ENCODE measurements around the gene RTP3.

The RTP3 gene

GRCh38 chr3:46469680-46470357 is 28.0 kb upstream of the RTP3 start:
- DNase-seq = no peak

- DNase-seq = no peak
Observed at GRCh38 chr3:46470831-46471230, 26.9 kb upstream of the RTP3 start.

- no peak for DNase-seq
Observed at GRCh38 chr3:46471371-46471914, 26.3 kb upstream of the RTP3 start.

- no peak for DNase-seq
Observed at GRCh38 chr3:46472736-46473135, 25.0 kb upstream of the RTP3 start.

GRCh38 chr3:46477145-46477544 is 20.6 kb upstream of the RTP3 start:
- DNase-seq = no peak

- DNase-seq = no peak
Observed at GRCh38 chr3:46477756-46478155, 20.0 kb upstream of the RTP3 start.

- DNase-seq = no peak
Observed at GRCh38 chr3:46478341-46478740, 19.4 kb upstream of the RTP3 start.

GRCh38 chr3:46479021-46479420 is 18.8 kb upstream of the RTP3 start:
- DNase-seq = no peak

- no peak for DNase-seq
Observed at GRCh38 chr3:46479696-46480095, 18.1 kb upstream of the RTP3 start.

- DNase-seq = no peak
Observed at GRCh38 chr3:46480491-46481195, 17.1 kb upstream of the RTP3 start.

GRCh38 chr3:46481636-46482035 is 16.1 kb upstream of the RTP3 start:
- DNase-seq = no peak

- no peak for DNase-seq
Observed at GRCh38 chr3:46482632-46483350, 15.0 kb upstream of the RTP3 start.

GRCh38 chr3:46483825-46484224 is 14.0 kb upstream of the RTP3 start:
- peak; percentile 52 for DNase-seq

GRCh38 chr3:46484388-46484787 is 13.4 kb upstream of the RTP3 start:
- no peak for DNase-seq

GRCh38 chr3:46484911-46485778 is 12.6 kb upstream of the RTP3 start:
- no peak for DNase-seq

- DNase-seq = no peak
Observed at GRCh38 chr3:46485779-46486175, 12.0 kb upstream of the RTP3 start.

- peak; percentile 95 for DNase-seq
Observed at GRCh38 chr3:46488735-46489361, 8.9 kb upstream of the RTP3 start.

- DNase-seq = no peak
Observed at GRCh38 chr3:46489381-46489780, 8.4 kb upstream of the RTP3 start.

- no peak for DNase-seq
Observed at GRCh38 chr3:46489875-46490274, 7.9 kb upstream of the RTP3 start.

- no peak for DNase-seq
Observed at GRCh38 chr3:46490338-46491084, 7.3 kb upstream of the RTP3 start.

Data from hematopoietic multipotent progenitor cell treated with erythropoietin and hydrocortisone succinate and interleukin-3 and kit ligand, for 8 days (in vitro differentiated cells).